Kidney epithelial cell (primary cell): Measurements from ENCODE around the gene CDC42BPA. TPM values are rescaled to one million over a fixed set of nuclear protein-coding genes. Genes with fewer than 3 reads are reported as not detected.

Source experiments
- DNase-seq: peaks from one replicate; pipeline ENCODE4 v3.0.0-alpha.2; 2010; ENCODE audit warnings: low read depth
- H3K27me3 ChIP-seq: 2 replicates; pipeline ENCODE4 v1.6.0; 2011; ENCODE audit warnings: low read length; ENCODE audit not compliant: control insufficient read depth, insufficient read depth
- H3K36me3 ChIP-seq: 2 replicates; pipeline ENCODE4 v1.5.1; 2011; ENCODE audit warnings: low read length; ENCODE audit not compliant: control insufficient read depth, insufficient read depth
- H3K4me3 ChIP-seq: 2 replicates; pipeline ENCODE4 v1.5.1; 2011; ENCODE audit warnings: low read depth, mild to moderate bottlenecking, control low read depth, low read length
- total RNA-seq: library from RNA; depleted of rRNA; stranded (reverse); fragments of >200 nt; gene quantifications from 2 replicates; pipeline ENCODE4 v1.2.3, GENCODE V29; 2015
- TF ChIP-seq, protein P1 (sequence below): IDR thresholded peaks from 2 replicates; pipeline ENCODE4 v1.5.1; 2011; ENCODE audit warnings: mild to moderate bottlenecking, moderate library complexity, low read length, control low read depth, inconsistent platforms; ENCODE audit not compliant: insufficient read depth, poor library complexity, severe bottlenecking

CDC42BPA gene
- total RNA-seq, 1 donor from 2014 or later, result 33.4 TPM

DNA sequence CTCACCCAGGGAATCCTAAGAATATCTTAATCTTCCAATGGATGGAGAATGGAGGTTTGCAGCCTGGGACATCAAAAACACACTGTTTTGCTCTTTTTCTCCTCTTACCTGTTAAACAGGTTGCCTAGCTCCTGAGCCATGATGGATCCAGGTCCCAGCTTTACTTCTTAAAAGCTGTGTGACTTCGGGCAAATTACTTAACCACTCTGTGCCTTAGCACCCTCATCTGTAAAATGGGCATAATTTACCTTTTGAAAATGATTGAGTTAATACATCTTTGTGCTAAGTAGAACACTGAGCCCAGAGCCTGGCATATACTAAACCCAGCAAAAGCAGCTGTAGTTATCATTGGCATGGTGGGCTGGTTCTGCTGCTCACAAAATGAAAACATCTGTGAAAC is 368.0 kb downstream of the CDC42BPA start:
- Histone ChIP-seq H3K36me3 (no peaks in the 10 kb centered on the region), H3K27me3 (no peaks in the 10 kb centered on the region), H3K4me3 (no peak overlapping the region)
- no peak for DNase-seq
- TF ChIP-seq, protein P1, sequence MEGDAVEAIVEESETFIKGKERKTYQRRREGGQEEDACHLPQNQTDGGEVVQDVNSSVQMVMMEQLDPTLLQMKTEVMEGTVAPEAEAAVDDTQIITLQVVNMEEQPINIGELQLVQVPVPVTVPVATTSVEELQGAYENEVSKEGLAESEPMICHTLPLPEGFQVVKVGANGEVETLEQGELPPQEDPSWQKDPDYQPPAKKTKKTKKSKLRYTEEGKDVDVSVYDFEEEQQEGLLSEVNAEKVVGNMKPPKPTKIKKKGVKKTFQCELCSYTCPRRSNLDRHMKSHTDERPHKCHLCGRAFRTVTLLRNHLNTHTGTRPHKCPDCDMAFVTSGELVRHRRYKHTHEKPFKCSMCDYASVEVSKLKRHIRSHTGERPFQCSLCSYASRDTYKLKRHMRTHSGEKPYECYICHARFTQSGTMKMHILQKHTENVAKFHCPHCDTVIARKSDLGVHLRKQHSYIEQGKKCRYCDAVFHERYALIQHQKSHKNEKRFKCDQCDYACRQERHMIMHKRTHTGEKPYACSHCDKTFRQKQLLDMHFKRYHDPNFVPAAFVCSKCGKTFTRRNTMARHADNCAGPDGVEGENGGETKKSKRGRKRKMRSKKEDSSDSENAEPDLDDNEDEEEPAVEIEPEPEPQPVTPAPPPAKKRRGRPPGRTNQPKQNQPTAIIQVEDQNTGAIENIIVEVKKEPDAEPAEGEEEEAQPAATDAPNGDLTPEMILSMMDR, result no peak

DNA sequence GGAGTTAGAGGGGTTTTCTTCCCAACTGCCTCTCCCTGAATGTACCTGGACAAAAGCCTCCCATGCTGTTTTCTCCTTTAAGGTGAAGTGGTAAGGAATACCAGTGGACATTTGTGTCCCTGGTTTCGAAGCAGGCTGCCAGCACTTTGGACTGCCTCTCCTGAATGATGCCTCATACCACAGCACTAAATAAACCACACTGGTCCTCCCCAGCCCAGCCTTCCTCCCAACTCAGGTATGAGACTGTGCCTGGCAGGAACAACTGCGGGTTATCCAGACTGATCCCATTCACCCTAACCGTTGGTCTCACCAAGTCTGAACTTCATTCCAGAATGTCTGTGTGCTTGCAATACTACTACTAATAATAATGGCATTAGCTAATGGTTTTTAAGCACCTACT is 368.9 kb downstream of the CDC42BPA start:
- Histone ChIP-seq H3K27me3 (no peaks in the 10 kb centered on the region), H3K36me3 (no peaks in the 10 kb centered on the region), H3K4me3 (no peak overlapping the region)
- TF ChIP-seq, protein P1, result no peak
- no peak for DNase-seq

DNA sequence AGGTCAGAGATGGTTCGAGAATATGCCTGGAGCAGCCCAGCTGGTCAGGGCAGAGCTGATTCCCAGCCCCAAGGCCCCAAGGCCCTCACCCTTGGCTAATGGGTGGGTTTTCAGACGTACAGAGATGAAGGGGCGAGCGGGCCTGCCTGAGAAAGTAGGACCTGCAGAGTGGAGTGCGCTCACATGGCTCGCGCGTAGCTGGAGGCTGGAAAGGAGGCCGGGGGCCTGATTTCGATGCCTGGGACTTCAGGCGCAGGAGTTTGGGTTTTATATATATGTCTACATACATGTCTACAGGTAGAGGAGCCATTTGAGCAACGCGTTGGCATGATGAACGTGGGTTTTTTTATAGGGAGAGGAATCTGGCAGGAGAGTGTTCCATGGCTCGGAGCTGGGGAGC is 369.3 kb downstream of the CDC42BPA start:
- Histone ChIP-seq H3K27me3 (no peaks in the 10 kb centered on the region), H3K4me3 (no peak overlapping the region), H3K36me3 (no peaks in the 10 kb centered on the region)
- TF ChIP-seq, protein P1, result no peak
- no peak for DNase-seq

DNA sequence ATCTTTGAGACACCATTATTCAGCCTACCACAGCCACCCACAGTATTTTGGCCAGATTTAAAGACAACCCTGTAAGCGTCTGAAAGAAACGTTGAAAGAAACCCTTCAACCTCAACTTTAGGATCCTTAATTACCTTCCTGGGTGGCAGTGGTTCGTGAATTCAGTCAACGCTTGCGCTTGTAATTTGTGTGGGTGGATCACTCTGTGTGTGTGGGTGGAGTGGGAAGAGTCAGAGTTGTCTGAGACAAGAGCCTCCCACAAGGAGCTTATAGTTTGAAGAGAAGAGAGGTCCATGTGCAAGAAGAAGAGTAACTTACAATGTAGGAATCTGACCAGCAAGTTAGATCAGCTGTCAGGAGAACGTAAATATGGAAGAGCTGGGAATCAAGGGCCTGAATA is 369.8 kb downstream of the CDC42BPA start:
- TF ChIP-seq, protein P1, result no peak
- no peaks in the 10 kb centered on the region for H3K27me3 ChIP-seq
- no peaks in the 10 kb centered on the region for H3K36me3 ChIP-seq
- no peak for DNase-seq
- no peak overlapping the region for H3K4me3 ChIP-seq

DNA sequence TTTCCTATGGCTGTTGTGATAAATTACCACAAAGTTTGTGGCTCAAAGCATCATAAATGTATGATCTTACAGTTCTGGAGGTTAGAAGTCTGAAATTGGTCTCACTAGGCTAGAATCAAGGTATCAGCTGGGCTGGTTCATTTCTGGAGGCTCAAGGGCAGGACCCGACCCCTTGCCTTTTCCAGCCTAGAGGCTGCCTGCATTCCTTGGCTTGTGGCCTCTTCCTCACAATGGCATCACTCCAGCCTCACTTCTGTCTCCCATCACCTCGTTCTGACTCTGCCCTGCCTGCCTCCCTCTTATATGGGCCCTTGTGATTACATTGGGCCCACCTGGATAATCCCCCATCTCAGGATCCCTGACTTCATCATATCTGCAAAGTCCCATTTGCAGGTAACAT is 370.2 kb downstream of the CDC42BPA start:
- H3K4me3 ChIP-seq, result no peak overlapping the region
- TF ChIP-seq, protein P1, result no peak
- DNase-seq, result no peak
- no peaks in the 10 kb centered on the region for H3K36me3 ChIP-seq
- H3K27me3 ChIP-seq, result no peaks in the 10 kb centered on the region

DNA sequence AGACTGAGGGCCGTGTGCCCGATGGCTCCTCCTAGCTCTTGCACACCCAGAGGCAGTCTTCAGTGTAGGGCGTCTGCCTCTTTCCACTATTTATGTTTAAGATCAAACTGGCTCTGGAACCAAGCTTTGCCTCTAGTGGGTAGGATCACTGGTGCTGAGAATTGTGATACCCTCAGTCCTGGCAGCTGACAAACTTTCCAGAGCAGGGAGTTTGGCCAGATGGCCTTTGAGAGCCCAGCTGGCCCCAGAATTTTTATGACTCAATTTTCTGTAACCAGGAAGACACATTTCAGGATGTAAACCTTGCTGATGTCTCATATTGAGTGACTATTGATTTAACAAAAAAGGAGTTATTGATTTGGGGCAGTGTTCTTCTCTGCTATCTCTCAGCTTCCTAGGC is 371.5 kb downstream of the CDC42BPA start:
- H3K36me3 ChIP-seq, result no peaks in the 10 kb centered on the region
- TF ChIP-seq, protein P1, result no peak

More for the DNA sequence above, 371.5 kb downstream of the CDC42BPA start:
- Histone ChIP-seq H3K27me3 (no peaks in the 10 kb centered on the region), H3K4me3 (no peak overlapping the region)
- no peak for DNase-seq
